ENCODE results near the gene ZNF26. TPM values are rescaled to one million over a fixed set of nuclear protein-coding genes. Genes with fewer than 3 reads are reported as not detected.

The ZNF26 gene
- total RNA-seq, 4 donors from 2014 or later = 8.4 to 25.5 (median 13.1) TPM

DNA sequence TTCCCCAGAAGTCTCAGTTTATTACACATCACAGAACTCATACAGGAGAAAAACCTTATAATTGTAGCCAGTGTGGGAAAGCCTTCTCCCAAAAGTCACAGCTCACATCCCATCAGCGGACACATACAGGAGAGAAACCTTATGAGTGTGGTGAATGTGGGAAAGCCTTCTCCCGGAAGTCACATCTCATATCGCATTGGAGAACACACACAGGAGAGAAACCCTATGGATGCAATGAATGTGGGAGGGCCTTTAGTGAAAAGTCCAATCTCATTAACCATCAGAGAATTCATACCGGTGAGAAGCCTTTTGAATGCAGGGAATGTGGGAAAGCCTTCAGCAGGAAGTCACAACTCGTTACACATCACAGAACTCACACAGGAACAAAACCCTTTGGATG lies 71.3 kb downstream of the ZNF26 start:
- no peak for DNase-seq (ENCODE audit: low spot score)
- TF ChIP-seq, protein P1, sequence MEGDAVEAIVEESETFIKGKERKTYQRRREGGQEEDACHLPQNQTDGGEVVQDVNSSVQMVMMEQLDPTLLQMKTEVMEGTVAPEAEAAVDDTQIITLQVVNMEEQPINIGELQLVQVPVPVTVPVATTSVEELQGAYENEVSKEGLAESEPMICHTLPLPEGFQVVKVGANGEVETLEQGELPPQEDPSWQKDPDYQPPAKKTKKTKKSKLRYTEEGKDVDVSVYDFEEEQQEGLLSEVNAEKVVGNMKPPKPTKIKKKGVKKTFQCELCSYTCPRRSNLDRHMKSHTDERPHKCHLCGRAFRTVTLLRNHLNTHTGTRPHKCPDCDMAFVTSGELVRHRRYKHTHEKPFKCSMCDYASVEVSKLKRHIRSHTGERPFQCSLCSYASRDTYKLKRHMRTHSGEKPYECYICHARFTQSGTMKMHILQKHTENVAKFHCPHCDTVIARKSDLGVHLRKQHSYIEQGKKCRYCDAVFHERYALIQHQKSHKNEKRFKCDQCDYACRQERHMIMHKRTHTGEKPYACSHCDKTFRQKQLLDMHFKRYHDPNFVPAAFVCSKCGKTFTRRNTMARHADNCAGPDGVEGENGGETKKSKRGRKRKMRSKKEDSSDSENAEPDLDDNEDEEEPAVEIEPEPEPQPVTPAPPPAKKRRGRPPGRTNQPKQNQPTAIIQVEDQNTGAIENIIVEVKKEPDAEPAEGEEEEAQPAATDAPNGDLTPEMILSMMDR (IDR thresholded peaks at IDR 0.05) = no peak
- ATAC-seq (ENCODE audit: low FRiP score) = no peak

DNA sequence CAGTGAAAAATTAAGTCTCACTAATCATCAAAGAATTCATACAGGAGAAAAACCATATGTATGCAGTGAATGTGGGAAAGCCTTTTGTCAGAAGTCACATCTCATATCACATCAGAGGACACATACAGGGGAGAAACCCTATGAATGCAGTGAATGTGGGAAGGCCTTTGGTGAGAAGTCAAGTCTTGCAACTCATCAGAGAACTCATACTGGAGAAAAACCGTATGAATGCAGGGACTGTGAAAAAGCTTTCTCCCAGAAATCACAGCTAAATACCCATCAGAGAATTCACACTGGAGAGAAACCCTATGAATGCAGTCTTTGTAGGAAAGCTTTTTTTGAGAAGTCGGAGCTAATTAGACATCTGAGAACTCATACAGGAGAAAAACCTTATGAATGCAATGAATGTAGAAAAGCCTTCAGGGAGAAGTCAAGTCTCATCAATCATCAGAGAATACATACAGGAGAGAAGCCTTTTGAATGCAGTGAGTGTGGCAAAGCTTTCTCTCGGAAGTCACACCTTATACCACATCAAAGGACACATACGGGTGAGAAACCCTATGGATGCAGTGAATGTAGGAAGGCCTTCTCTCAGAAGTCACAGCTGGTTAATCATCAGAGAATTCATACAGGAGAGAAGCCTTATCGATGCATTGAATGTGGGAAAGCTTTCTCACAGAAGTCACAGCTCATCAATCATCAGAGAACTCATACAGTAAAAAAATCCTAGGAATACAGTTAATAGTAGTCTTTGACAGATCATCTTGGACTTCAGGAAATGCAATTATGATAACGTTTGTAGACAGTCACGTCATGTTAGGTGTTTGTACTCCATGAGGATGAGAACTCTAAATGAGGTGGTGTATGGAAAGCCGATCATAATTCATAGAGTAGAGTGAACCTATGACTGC lies 72.3 kb downstream of the ZNF26 start:
- TF ChIP-seq, protein P1 (IDR thresholded peaks at IDR 0.05) = no peak
- ATAC-seq (ENCODE audit: low FRiP score) (no peak), DNase-seq (ENCODE audit: low spot score) (no peak)

DNA sequence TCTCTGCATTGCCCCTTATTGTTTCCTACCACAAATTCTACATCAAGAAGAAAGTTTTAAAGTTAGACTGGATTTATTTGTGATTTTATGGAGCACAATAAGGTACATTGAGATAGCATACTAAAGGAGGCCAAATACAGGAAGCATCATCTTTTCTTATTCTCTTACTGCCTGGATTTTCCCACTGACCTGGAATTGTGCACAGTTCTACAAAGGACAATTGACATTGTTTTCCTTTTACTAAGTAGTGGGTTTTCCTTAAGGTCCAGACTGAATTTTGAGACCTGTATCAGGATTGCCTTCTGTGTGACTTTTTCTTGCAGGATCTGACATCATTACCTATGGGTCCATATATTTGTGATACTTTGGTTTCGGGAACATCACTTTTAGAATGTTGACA lies 75.8 kb downstream of the ZNF26 start:
- DNase-seq (ENCODE audit: low spot score) = no peak
- ATAC-seq (ENCODE audit: low FRiP score) = no peak
- TF ChIP-seq, protein P1 (IDR thresholded peaks at IDR 0.05) = no peak

DNA sequence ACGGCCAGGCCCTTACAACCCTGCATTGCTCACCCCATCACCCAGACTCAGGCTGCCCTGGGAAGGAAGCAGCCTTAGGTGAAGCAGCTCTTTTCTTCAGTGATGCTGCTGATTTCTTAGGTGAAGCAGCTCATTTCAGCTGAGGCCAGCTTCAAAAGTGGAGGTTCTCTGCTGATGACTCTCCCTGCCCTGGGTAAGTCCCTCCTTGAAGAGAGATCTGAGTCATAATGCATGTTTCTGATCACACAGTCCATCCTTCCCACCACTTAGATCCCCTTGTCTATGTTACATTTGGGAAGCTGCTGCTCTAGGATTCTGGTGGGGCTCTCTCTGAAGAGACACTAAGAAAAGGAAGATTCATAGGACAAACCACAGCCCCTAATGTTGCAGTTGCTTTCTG lies 77.4 kb downstream of the ZNF26 start:
- TF ChIP-seq, protein P1 (IDR thresholded peaks at IDR 0.05) = no peak
- ATAC-seq (ENCODE audit: low FRiP score) (no peak), DNase-seq (ENCODE audit: low spot score) (no peak)

DNA sequence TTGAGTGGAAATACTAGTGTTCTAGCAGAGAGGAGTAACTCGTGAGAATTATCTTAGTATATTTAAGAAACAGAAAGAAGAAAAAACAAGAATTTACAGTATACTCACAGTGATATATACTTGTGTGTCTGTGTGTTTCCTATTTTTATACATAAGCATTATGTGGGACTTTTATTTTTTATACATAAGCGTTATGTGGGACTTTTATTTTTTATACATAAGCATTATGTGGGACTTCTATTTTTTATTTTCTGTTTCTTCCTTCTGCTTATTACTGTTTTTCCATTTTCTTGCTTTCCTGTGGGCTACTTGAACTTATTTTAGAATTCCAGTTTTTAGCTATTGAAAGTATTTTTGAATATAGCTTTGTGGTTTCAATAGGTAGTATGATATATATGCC lies 87.7 kb downstream of the ZNF26 start:
- ATAC-seq (ENCODE audit: low FRiP score) = no peak
- TF ChIP-seq, protein P1 (IDR thresholded peaks at IDR 0.05) = no peak
- DNase-seq (ENCODE audit: low spot score) = no peak

Small RNAs within 50 kb of the gene (small RNA-seq; reads per million reads assigned to genes)
- not detected for gene RNU4ATAC12P

Other genes with a start within 250 kb of the ZNF26 start
- gene ANKLE2, start 224.5 kb upstream of the ZNF26 start, total RNA-seq = 100 to 1,000 TPM in 1 of 4 donors, 10 to 100 TPM in 3; 69.0 to 187 (median 76.7) TPM
- gene GOLGA3, start 157.5 kb upstream of the ZNF26 start, total RNA-seq = 100 to 1,000 TPM in 1 of 4 donors, 10 to 100 TPM in 3; 55.0 to 136 (median 72.5) TPM
- gene CHFR, start 98.8 kb upstream of the ZNF26 start, total RNA-seq = 10 to 100 TPM; 17.7 to 59.9 (median 34.0) TPM
- 10 to 100 TPM in 1 of 4 donors, 1 to 10 TPM in 3; 4.7 to 17.0 (median 7.3) TPM for gene ZNF605, start 30.1 kb upstream of the ZNF26 start, total RNA-seq
- gene ZNF84, start 51.1 kb downstream of the ZNF26 start, total RNA-seq = 10 to 100 TPM; 14.5 to 29.2 (median 22.5) TPM
- gene ZNF140, start 94.6 kb downstream of the ZNF26 start, total RNA-seq = 10 to 100 TPM; 12.3 to 21.4 (median 14.7) TPM
- 1 to 10 TPM; 1.9 to 4.6 (median 2.9) TPM for gene ZNF891, start 143.9 kb downstream of the ZNF26 start, total RNA-seq
- gene ZNF10, start 144.3 kb downstream of the ZNF26 start, total RNA-seq = 10 to 100 TPM in 2 of 4 donors, 1 to 10 TPM in 2; 5.5 to 39.0 (median 9.8) TPM
- 10 to 100 TPM; 10.8 to 20.5 (median 15.0) TPM for gene ZNF268, start 195.1 kb downstream of the ZNF26 start, total RNA-seq
- gene ANHX, start 249.5 kb downstream of the ZNF26 start, total RNA-seq = not detected

All from omental fat pad (tissue), 4 donors.